Activated CD8-positive, alpha-beta memory T cell treated with anti-CD3 and anti-CD28 coated beads, Interleukin-2, amount 50 U/mL, for 4 hours (primary cell): Measurements from ENCODE around the gene IGFN1.

ENCODE experiments used
- DNase-seq: peaks from one replicate; pipeline ENCODE4 v3.0.0-alpha.2; 2020

The IGFN1 gene

GRCh38 chr1:201268604-201269151 lies 78.1 kb downstream of the IGFN1 start:
- no peak for DNase-seq

- DNase-seq = no peak
Observed at GRCh38 chr1:201269281-201269680, 78.7 kb downstream of the IGFN1 start.

- DNase-seq = no peak
Observed at GRCh38 chr1:201269900-201270410, 79.3 kb downstream of the IGFN1 start.

- no peak for DNase-seq
Observed at GRCh38 chr1:201270616-201271390, 80.2 kb downstream of the IGFN1 start.

DNA sequence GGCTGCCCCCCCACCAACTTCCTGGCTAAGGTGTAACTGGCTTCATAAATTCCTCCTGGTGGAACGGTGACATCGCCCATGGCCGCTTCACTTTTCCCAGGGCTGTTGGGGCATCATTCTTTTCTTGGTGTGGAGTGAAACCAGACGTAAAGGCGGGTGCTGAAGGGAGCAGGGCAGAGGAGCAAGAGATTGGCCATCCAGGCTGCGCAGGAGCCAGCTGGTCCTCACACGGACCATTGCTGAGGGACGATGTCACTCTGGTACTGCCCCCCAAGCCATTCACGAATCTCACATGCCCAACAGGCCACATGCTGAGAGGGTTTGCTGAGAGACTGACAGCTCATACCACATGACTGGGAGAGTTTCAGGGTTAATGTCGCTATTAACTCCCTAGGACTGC lies 82.2 kb downstream of the IGFN1 start:
- DNase-seq = no peak

DNA sequence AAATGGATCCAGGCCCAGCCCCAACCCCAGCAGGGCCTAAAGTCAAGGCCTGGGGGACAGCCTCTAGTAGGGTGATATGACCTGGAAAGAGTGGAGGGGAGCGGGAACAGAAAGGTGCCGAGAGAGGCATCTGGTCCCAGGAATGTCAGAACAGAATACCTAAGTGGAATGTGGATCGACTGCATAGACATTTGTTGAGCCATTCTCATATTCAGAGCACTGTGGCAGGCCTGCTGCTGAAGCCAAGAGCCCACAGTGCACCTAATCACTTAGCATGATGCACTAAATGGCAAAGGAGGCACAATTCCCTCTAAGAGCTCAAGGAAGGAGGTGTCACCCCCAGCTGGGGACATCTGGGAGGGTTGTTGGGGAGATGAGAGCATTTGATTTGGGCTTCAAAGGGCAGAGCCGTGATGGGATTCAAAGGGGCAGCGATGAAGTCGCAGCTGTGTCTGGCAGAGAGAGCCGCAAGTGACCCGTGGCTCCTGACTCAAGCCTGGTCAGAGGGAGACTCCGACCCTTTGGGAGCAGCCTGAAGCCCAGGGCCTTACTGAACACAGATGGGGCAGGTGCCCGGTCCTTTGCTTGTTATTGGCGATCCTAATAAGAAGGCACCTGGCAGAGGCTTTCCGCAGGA lies 84.1 kb downstream of the IGFN1 start:
- no peak for DNase-seq

GRCh38 chr1:201275253-201275666 lies 84.6 kb downstream of the IGFN1 start:
- DNase-seq = no peak

GRCh38 chr1:201276891-201277290 lies 86.3 kb downstream of the IGFN1 start:
- DNase-seq = no peak

- no peak for DNase-seq
Observed at GRCh38 chr1:201277441-201277840, 86.8 kb downstream of the IGFN1 start.
